Endothelial cell of hepatic sinusoid (primary cell): Measurements from ENCODE around the gene SULT2B1.

Source experiments
- in situ Hi-C: cut with HindIII; loops from 2 replicates; pipeline ENCODE4 v1.10.0; 2017; ENCODE audit warnings: low sequenced_read_pairs

Gene SULT2B1

DNA sequence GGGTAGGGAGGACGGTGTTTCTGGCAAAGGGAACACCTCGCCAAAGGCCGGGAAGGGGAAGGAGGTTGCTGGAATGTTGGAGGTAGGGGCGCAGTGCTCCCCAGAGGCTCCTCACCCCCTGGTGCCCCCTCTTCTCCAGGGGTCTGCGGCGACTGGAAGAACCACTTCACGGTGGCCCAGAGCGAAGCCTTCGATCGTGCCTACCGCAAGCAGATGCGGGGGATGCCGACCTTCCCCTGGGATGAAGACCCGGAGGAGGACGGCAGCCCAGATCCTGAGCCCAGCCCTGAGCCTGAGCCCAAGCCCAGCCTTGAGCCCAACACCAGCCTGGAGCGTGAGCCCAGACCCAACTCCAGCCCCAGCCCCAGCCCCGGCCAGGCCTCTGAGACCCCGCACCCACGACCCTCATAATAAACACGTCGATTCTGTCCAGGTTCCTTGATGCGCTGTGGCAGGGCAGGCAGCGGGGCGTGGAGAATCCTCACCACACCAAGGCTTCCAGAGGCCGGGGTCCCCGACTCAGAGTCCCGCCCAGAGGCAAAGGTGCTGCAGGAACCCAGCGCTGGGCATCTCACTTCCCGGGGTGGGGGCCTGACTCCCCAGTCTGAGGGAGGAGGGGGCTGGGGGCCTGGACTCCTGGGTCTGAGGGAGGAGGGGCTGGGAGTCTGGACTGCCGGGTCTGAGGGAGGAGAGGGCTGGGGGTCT, 47.2 kb downstream of the SULT2B1 start:
- in situ Hi-C loops = no loop called here

DNA sequence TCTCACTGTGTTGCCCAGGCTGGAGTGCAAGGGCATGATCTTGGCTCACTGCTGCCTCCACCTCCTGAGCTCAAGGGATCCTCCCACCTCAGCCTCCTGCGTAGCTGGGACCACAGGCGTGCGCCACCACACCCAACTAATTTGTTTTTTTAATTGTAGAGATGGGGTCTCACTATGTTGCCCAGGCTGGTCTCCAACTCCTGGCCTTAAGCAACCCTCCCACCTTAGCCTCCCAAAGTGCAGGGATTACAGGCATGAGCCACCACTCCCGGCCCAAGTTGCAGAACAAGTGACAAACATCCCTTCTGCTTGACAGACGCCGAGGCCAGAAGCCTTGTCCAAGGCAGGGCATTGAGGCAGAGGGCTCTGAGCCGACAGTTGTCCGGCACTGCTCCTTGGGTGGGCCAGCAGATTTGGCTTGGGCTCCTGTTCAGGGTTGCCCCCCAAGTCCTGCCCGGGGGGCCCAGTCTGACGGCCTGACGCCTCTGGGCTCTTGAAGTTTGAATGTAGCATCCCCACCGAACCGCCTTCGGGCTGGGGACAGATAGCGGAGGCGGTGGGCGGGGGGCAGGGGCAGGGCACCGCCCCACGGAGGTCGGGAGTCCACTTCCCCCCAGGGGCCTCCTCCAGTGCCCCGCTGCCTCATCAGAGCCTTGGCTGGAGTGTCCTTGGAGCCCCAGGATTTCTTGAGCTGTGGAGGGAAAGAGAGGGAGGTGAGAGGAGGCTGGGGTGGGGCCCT, 48.9 kb downstream of the SULT2B1 start:
- in situ Hi-C loops = no loop called here

DNA sequence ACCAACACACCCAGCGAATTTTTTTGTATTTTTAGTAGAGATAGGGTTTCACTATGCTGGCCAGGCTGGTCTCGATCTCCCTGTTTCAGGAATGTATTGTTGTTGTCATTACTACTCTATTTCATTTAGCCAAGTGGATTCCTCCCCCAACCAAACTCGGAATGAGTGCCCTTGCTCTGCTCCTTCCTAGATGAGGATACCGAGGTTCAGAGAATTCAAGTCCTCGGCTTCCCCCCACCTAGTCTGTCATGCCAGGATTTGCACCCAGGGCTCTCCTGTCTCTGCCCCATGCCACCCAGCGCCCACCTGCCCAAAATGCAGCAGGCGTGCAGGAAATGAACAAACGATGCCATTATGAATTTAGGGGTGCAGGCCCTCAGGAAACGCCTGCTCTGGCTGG, 51.0 kb downstream of the SULT2B1 start:
- in situ Hi-C loops = no loop called here

DNA sequence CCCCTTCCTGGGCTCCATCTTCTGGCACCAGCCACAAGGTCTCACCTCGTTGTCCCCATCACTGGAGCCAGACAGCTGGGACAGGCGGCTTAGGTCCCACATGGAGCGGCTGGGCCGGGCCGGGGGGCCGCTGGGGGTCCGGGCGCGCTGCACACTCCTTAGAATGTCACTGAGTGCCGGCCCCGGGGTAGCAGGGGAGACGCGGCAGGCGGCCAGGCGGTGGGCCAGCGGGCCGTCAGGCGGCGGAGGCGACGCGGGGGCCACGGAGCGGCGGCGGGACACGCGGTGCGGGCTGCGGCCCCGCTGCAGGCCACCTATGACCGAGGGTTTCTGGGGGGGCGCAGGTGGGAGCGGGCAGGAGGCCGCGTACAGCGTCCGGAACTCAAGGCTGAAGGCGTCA, 51.5 kb downstream of the SULT2B1 start:
- in situ Hi-C loops = no loop called here

DNA sequence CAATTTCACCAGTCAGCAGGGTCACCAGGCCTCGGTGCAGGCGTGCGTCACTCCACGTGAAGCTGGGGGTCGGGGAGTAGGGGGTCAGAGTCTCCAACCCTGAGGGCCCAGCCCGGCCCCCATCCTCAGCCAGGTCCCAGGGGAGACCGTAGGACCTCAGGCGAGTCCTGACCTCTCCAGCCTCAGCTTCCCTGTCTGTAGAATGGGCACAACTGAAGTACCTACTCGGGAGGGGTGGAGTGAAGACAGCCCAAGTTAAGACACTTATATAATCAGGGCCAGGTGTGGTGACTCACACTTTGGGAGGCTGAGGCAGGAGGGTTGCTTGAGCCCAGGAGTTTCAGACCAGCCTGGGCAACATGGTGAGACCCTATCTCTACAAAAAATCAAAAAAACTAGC, 51.9 kb downstream of the SULT2B1 start:
- in situ Hi-C loops = no loop called here

DNA sequence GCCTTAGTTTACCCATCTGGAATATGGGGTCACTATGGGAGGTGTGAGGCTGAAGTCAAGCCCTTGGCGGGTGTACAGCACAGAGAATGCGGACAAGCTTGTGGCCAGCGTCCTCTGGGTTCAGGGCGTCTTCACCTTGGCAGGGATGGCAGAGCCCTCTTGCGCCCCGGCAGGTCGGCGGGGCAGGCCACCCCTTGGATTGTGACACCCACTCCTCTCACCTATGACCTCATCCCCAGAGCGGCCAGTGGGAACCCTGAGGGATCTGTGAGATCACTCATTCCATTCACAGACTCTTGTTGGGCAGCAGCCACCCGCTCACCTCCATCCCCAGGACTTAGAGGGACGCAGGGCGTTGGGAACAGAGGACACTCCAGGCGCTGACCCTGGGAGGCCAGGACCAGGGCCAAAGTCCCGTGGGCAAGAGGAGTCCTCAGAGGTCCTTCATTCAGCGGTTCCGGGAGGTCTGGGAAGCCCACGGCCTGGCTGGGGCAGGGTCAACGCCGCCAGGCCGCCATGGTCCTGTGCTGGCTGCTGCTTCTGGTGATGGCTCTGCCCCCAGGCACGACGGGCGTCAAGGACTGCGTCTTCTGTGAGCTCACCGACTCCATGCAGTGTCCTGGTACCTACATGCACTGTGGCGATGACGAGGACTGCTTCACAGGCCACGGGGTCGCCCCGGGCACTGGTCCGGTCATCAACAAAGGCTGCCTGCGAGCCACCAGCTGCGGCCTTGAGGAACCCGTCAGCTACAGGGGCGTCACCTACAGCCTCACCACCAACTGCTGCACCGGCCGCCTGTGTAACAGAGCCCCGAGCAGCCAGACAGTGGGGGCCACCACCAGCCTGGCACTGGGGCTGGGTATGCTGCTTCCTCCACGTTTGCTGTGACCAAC, 54.7 kb downstream of the SULT2B1 start, which contains the start of gene SPACA4:
Gene SPACA4, plus strand, starts transcription at position 280 of the 896 bp plus-strand sequence. Its CDS starts 237 bp downstream, at position 517.
- in situ Hi-C loops = no loop called here

DNA sequence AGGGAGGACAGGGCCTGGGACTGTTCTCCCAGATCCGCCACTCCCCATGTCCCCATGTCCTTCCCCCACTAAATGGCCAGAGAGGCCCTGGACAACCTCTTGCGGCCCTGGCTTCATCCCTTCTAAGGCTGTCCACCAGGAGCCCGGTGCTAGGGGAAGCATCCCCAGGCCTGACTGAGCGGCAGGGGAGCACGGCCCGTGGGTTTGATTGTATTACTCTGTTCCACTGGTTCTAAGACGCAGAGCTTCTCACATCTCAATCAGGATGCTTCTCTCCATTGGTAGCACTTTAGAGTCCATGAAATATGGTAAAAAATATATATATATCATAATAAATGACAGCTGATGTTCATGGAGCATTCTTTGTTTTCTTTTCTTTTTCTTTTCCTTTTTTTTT, 55.4 kb downstream of the SULT2B1 start:
- in situ Hi-C loops = no loop called here

DNA sequence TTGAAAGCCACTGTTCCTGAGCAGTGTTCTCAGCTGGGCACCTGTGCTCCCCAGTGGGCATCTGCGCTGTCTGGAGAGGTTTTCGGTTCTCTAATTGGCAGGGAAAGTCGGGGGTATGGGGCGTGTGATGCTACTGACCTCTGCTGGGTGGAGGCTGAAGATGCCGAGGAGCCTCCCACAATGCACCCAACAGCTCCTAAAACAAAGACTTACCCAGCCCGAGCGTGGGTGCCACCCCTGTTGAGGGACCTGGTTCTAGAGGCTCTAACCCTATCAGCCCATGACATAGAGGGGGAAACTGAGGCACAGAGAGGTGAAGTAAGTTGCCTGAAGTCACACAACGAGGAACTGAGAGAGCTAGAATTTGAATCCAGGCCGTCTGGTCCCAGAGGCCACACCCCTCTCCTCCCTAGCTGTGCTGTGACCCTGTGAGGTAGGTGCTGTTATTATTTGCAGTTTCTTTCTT, 56.9 kb downstream of the SULT2B1 start:
- in situ Hi-C loops = no loop called here

DNA sequence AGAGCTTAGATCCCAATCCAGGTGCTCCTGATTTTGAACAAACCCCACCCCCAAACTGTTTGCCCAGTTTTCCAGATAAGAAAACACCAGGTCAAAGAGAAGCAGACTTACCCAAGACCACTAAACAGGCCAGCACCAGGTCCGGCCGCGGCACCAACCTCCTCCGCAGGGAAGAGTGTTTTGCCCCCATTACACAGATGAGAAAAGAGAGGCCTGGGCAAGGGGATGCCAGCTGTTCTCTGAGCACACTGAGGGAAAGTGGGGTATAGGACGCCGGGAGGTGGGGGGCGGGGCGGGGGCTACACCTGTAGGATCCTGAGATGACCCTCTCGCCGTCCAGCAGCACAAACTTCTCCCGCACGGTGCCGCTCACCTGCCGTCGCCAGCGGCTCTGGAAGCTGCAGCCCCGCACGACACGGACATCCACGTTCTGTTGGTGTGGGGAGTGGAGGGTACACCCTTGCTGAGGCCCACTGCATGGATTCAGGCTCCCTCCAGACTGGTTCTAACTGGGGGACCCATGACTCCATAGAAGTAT, 57.7 kb downstream of the SULT2B1 start:
- in situ Hi-C loops = no loop called here

DNA sequence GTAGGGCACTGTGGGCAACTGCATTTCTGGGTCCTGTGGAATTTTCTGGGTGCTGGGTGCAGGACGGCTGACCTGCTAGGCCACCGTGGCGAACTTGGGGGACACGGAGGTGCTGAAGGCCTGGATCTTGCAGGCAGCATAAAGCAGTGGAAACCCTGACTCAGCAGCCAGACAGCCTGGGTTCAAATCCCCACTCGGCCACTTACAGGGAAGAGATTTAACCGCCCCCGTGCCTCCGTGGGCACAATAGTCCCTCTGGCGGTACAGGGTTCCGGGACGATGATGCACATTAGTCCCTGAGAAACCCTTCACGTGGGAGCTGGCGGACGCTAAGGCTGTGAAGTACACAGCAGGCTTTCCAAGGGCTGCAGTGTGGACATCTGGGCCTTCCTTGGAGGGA, 59.9 kb downstream of the SULT2B1 start:
- in situ Hi-C loops = no loop called here

DNA sequence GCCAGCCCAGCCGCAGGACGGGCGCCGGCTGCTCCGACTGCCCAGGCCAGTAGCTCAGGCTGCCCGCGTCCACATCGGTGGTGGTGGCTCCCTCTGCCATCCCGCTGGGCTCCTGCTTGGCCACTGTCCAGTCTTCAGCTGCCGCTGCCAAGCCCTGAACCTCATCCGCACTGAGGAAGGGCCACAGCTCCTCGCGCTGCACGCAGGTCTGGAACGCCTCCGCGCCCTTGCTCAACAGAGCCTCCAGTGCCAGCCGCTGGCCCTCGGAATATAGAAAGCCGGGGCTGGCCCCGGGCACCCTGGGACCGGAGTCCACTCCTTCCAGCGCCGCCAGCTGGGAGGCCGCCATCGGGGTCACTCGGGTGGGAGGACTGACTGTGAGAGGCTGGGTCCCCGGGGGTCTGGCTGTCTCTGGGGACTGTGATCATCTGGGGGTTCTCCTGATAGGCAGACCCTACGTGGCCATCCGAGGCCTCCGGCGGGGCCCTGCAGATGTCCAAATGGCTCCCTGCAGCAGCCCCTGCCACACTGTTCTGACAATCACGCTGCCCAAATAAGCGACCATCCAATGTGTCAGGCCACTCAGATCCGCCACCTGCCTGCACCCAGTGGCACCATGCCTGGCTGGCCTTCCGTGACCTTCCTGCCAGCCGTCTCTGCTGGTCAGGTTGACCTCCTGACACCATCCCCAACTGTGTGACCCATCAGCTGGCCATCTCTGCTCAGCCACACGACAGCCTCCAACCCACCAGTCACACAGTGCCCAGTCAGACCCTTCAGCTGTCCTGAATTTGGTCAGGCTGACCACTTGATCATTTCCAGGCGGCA, 61.3 kb downstream of the SULT2B1 start:
- in situ Hi-C loops = no loop called here

DNA sequence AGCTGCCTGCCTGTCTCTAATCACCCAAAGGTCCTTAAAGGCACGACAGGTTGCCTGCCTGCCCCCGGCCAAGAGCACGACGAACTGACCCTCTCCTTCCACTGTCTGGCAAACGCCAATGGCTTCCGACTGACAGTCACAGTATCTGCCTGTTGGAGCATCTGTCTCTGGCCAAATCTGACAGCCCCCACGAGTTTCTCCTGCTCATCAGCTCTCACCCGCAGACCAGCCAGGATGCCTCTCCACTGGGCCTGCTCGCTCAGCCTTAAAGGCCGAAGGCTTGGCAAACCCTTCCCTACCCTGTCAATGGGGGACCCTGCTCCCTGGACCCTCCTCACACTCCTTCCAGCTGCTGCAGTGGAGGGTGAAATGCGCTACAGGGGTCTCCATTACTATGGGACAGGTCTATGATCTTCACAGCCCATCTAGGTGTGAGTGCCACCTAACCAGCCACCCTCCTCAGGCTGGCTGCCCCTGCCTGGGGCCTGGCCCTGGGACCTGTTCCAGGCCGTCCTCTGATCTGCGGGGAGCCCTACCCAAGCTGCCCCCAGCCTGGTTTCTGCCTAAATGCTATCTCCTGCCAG, 62.0 kb downstream of the SULT2B1 start:
- in situ Hi-C loops = no loop called here

DNA sequence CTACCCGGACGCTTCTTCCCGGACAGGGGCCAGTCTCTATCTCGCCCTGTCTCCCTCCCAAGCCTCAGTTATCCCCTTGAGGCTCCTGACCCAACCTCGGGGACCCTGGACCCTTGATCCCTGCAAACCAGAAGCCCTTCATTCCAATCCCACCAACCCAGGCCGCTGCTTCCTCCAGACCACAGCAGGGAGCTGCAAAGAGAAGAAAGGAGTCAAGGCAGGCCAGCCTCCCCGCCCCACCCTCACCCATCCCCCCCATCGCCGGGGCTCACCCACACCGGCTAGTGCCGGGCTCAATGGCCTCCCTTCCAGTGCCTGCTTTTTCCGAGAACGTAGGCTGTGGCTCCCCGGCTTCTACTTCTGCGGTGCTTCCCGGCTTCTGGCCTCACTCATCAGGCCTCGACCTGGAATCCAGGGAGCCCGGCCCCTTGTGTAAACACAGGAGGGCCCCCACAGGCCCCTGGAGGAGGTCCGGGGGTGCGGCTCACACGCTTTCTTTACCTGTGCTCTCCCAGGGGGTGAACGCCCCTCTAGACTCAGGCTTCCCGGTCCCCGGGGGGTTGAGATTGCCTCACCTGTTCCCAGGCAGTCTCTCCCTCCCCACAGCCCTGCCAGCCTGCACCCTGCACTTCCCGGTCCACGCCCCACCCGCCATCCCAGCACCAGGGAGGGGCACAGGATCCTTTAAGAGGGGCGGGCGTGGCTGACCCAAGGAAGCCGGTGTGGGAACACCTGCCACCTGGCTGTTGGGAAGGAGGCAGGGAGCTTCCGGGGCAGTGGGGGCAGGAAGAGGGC, 62.7 kb downstream of the SULT2B1 start, which contains the start of gene FAM83E:
Gene FAM83E, minus strand, starts transcription at position 641 of the 795 bp plus-strand sequence. CDS start 1,704 bp downstream, outside the sequence.
- in situ Hi-C loops = no loop called here

DNA sequence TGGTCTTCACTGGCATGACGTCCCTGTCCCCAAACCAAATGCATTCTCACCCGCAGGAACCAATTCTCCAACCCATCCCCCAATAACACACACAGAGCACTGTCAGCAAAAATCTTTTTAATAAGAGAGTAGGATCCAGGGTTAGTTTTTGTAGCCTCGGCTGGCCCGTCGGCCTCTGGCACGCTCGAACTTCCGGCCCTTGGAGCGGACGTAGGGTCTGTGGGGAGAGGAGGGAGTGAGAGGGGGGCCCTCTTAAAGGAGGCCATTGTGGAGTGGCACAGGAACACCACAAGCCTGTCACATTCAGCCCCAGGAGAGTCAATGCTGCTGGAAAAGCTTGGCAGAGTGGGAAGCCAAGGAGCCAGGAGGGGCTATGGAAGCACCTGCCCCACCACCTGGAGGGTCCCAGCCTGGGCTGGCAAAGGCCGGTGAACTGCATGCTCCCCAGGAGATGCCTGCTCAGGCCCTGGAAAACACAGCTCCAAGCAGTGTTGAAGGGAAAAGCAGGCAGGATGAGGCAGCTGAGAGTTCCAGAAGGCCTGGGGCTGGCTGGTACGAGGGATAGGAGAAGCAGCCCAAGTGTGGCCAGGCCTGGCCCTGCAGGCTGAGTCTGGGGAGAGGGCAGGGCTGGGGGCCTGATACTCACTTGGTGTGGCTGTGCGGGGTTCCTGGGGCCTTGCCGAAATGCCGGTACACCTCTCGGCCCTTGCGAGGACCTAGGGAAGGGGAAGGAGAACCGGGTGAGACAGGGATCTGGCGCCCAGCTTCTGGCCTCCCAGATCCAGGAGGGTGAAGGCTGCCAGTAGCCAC, 63.5 kb downstream of the SULT2B1 start:
- in situ Hi-C loops = no loop called here

DNA sequence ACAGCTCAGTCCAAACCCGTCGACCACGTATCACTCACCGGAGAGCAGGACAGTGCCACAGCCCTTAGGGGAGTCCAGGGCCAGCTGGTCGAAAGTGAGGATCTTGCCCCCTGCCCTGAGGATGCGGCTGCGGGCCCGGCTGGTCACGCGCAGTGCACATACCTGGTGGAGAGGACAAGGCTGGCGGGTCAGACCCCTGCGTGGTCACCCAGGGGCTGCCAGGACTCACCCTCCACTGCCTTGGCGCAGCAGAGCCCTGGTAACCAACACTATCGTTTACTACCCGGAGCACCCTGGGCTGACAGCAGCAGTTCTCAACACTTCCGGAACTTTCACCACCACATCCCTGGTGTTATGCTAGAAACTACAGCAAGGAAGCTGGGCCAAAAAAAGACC, 64.1 kb downstream of the SULT2B1 start:
- in situ Hi-C loops = no loop called here

DNA sequence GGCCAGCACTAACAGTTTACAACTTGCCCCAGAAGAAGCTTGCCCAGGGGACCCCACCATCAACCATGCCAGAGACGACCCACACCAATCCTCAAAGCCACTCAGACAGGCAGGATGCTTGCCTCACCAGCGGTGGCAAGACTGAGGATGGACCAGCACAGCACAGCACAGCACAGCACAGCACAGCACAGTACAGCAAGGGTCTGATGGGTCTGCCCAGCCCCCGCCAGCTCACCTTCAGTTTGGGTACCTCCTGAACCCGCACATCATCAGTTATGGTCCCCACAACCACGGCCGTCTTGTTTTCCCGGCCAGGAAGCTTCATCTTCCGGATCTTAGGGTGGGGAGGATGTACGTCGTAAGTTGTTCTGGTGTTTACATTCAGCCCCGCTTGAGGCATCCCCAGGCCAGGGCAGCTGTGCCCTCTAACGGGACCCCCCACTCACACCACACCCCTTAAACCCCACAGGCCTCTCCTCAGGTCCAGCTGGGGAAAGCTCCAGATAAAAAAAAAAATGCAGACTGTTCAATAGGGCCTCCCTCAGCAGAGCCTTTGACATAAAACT, 64.6 kb downstream of the SULT2B1 start:
- in situ Hi-C loops = no loop called here

DNA sequence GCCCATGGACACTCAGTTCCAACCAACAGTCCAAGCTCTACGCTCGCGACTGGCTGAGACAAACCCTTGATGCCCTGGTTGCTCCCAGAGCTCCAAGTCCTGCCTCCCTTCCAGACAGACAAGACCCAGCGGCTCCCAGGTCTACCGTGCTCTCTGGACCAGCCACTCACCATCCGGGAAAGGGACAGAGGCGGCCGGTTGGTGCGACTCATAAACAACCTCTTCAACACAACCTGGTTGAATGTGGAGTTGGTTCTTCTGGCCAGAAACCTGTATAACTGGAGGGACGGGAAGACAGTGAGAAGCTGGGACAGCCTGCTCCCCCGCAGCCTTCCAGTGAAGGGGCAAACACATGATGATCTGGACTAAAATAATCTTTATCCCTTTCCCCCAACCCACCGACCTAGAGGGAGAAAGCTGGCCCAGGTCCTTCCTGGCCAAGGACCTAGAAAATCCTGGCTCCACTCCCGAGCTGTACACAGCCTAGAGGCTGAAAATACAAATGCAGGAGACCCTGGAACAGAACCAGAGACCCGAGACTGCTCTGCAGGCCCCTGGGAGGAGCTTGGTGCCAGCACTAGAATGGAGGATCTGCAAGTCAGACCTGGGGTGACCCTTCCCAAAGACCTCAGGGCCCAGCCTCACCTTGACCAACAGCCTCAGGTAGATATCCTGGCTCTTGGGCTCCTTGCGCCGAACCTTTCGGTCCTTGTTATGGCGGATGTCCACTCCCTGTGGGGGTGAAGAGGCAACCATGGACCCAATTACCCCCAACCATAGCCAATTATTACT, 65.4 kb downstream of the SULT2B1 start:
- in situ Hi-C loops = no loop called here
